ENCODE measurements around the gene CLIC1. TPM values are rescaled to one million over a fixed set of nuclear protein-coding genes. Genes with fewer than 3 reads are reported as not detected.
A peak's percentile ranks its signal among the peaks of the same experiment; 100 is the strongest.

CLIC1 gene
- total RNA-seq = 345 and 2,008 TPM in 2 replicates

DNA sequence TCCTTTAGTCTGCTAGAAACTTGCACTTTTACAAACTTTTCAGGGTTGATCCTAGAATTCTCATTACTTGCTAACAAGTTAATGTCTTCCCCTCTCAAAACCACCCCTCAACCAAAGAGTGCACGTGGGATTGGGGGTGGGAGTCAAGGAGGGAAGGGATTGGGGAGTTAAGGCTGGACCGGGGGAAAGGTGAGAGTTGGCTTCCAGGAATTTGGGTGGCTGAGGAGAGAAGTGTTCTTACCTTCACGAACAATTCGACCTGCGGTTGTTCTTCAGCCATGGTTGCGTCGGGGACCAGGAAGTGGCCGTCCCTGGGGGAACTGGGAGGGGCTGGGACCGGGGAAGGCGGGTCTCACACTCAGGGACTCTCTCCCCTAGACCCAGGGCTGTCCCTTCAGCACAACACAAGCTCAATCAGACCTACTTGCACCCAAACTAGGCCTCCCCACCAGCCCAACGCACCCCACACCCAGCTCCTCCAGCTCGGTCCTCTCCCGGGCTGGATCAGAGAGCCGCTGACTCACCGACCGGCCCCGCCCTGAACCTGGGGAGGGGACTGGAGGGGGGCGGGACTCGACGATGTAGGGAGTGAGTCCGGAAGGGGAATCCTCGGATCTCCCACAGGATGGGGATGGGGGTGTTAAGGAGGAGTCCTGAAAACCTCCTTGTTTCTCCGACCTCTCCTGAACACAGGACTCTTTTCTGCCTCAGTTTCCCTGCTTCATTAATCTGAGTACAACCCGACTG lies at the start of gene CLIC1:
CLIC1 (minus strand) TSS at position 510 of the 747 bp plus-strand sequence; CDS start at position 280, 230 bp downstream.
- DNase-seq (ENCODE audit: low read depth) = peak; percentile 69

- DNase-seq (ENCODE audit: low read depth) = no peak
Measured at GRCh38 chr6:31785475-31785874, 49.1 kb upstream of the CLIC1 start.

- DNase-seq (ENCODE audit: low read depth) = no peak
Measured at GRCh38 chr6:31784098-31784925, 48.0 kb upstream of the CLIC1 start.

- DNase-seq (ENCODE audit: low read depth) = no peak
Measured at GRCh38 chr6:31782126-31782855, 46.0 kb upstream of the CLIC1 start.

- DNase-seq (ENCODE audit: low read depth) = no peak
Measured at GRCh38 chr6:31781244-31782125, 45.2 kb upstream of the CLIC1 start.

GRCh38 chr6:31780507-31781243 lies 44.3 kb upstream of the CLIC1 start:
- no peak for DNase-seq (ENCODE audit: low read depth)

GRCh38 chr6:31779908-31780307 lies 43.6 kb upstream of the CLIC1 start:
- no peak for DNase-seq (ENCODE audit: low read depth)

- no peak for DNase-seq (ENCODE audit: low read depth)
Measured at GRCh38 chr6:31778999-31779885, 42.9 kb upstream of the CLIC1 start.

DNA sequence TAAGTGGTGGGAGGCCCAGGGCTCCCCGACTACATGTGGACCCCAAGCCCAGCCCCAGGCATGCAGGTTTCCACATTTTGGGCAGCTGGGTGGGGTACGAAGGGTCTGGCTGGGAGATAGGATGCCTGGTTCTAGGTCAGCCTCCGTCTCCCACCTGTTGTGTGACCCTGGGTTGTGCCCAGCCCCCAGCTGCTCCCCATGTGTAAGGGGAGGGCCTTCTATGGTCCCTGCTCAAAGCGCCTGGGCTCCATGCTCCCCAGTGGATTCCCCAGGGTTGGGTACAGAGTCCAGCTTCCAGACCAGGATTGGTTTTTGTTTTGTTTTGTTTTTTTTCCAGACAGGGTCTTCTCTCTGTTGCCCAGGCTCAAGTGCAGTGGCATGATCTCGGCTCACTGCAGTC lies 41.9 kb upstream of the CLIC1 start:
- DNase-seq (ENCODE audit: low read depth) = no peak

GRCh38 chr6:31777667-31778050 lies 41.3 kb upstream of the CLIC1 start:
- no peak for DNase-seq (ENCODE audit: low read depth)

GRCh38 chr6:31776989-31777666 lies 40.8 kb upstream of the CLIC1 start, which contains the start of gene VWA7:
TSS of gene VWA7 (minus strand) at chr6:31777328. CDS start at chr6:31776779, 549 bp downstream.
- peak; percentile 95 for DNase-seq (ENCODE audit: low read depth)

- no peak for DNase-seq (ENCODE audit: low read depth)
Measured at GRCh38 chr6:31776485-31776988, 40.2 kb upstream of the CLIC1 start.

DNA sequence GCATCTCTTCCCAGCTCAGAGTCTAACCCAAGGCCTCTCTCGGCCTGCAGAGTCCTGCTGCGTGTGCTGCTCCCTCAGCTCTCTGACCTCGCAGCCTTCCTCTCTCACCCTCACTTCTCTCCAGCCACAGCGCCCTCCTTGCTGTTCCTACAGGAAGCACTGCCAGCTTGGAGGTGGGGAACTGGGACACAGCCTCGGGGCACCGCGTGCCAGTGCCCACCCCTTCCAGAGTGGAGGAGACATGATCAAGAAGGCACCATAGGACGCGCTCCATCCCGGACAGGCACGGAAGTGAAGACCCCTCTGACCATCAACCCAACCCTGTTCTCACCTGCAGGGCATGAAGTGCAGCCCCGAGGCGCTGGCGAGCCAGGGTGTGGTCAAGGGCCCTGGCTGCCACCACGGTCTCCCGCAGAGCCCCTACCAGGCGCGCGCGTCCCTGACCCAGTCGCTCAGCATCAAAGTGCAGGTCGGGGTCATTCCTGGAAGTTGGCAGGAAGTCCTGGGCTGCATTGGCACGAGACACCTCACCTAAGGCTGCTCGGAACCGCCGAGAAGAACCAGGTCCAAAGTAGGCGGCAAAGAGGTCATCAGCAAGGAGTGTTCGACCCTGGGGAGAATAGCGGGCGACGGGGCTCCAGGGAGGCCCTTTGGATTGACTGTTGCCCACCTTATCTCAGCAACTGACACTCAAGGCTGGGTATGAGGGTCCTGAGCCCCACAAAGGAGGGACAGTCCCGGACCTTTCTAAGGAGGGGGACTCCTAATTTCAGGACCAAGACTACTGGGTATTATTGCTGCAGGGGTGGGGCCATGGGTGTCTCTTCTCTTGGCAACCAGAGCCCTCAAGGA lies 39.5 kb upstream of the CLIC1 start:
- no peak for DNase-seq (ENCODE audit: low read depth)

DNA sequence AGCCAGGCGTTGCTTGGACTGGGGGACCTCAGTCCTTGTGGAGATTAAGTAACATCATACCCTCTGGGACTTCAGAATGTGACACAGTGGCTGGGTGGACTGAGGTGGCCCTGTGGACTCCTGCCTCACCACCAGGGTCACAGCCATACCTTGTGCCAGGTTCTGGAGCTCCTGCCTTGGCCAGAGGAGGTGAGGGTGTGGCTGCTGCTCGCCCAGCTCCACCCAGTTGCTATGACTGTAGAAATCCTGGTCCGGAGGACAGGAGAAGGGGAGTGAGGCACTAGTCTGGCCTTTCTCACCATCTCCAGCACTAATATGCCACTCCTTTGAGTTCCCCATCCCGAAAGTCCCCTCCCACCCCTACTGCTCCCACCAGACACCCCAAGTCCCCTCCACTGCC lies 38.9 kb upstream of the CLIC1 start:
- DNase-seq (ENCODE audit: low read depth) = no peak

DNA sequence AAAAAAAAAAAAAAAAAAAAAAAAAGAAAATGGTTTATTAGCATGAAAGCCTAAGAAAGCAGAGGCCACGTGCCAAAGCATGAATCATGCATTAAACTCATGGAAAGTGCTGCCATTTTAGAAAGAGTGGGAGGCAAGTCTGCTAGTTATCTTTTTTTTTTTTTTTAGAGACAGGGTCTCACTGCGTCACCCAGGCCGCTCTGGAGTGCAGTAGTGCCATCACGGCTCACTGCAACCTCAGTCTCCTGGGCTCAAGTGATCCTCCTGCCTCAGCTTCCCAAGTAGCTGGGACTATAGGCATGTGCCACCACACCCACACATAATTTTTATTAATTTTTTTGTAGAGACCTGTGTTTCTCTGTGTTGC lies 35.6 kb upstream of the CLIC1 start:
- DNase-seq (ENCODE audit: low read depth) = no peak

DNA sequence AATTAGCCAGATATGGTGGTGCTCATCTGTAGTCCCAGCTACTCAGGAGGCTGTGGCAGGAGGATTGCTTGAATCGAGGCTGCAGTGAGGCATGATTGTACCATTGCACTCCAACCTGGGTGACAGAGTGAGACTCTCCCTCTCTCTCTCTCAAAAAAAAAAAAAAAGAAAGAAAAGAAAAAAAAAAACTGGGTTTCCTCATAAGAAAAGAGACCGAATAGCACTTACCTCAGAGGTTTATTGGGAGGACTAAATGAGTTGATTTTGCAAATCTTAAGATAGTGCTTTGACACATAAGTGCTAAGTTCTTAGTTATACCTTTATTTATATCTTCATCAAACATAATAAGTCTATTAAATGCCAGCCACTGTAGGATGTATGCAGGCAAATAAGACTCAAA lies 34.5 kb upstream of the CLIC1 start:
- DNase-seq (ENCODE audit: low read depth) = no peak

- DNase-seq (ENCODE audit: low read depth) = peak; percentile 44
Measured at GRCh38 chr6:31769684-31770371, 33.5 kb upstream of the CLIC1 start.

All from renal cortical epithelial cell (primary cell).